GM21423 (cell line): ENCODE measurements around the gene RIBC1.
"Not testable (repeated sequence)": the region's sequence is repeated elsewhere in the genome, so short reads cannot be mapped to it uniquely, and the experiment has no call there.

ENCODE experiments used
- ATAC-seq: cut with Tn5 transposase; IDR thresholded peaks from one replicate; pipeline ENCODE4 v1.9.1; 2021; ENCODE audit warnings: mild to moderate bottlenecking, moderate library complexity; ENCODE audit not compliant: unreplicated experiment

Gene RIBC1

DNA sequence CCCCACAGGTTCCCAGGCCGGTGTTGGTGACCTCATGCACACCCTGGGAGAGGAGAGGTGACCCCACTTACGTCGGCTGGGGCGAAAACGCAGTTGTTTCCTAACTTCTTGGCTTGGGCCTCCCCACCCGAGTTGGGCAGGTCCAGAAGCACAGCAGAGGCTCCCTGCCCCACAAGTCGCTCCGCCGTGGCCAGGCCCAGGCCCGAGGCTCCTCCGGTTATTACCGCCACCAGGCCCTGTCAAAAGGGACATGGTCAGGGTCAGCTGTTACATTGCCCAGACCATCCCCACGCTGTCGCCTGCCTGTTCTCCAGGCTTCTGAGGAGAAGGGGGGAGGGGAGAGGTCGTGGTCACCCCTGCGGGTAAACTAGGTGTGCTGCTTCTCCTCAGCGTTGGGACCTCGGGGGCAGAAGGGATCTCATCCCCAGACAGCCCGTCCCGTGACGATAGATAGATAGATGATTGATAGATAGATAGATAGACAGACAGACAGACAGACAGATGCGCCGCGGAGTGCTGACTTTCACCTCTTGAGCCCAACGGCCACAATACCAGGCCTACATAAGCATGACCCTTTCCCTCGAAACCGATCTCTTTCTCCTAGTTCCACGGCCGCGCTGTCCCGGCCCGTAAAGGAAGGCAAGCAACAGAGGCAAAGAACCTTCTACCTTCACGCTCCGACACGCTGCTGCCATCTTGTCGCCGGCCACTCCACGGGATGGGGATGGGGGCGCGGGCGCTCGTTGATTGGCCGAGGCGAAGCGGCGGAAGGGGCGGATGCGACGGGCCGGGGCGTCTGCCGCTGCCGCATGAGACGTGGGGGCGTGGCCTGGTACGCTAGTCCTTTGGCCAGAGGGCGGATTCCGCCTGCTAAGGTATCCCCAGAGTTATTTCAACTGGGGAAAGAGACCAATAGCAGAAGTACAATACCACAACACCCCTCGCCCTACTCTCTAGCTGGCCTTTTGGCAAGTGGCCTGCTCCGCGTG is 11.3 kb downstream of the RIBC1 start, which contains the start of gene HSD17B10:
Gene HSD17B10, minus strand, starts transcription at position 720 of the 989 bp plus-strand sequence. Its CDS starts 25 bp downstream, at position 695.
- peak; percentile 97 for ATAC-seq

DNA sequence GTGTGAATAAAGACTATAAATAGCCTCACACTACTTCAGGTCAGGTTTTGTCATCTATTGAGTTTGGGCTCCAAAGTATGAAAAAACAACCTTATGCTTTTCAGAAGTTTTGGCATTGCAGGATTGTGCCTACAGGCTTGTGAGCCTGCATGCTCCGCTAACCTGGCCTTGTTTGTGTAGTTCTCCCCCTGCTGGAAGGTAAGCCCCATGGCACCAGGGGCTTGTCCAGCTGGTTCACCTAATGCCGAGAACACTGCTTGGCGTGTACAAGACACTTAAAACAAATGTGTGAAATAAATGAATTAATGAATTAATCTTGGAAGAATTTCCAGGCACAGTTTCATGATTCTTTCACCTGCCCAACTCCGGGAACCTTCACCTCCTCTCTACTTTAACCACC is 13.3 kb downstream of the RIBC1 start:
- peak; percentile 61 for ATAC-seq

DNA sequence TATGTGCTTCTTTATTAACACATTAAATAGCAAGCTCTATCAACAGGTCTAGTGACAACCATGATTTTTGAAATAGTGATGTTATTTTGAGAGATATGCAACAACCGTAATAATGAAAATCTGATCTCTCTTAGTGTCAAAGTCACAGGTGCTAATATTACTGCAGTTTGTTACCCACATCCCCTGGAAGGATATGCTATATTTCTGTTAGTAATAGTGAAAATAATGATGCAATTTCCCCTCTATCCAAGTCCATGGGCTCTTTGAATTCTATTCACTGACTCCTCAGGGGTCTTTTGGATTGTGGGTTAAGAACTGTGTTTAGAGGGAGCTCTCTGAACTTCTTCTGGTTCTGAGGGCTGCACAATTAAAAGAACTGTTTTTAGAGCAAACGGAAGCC is 14.5 kb downstream of the RIBC1 start:
- no peak for ATAC-seq

DNA sequence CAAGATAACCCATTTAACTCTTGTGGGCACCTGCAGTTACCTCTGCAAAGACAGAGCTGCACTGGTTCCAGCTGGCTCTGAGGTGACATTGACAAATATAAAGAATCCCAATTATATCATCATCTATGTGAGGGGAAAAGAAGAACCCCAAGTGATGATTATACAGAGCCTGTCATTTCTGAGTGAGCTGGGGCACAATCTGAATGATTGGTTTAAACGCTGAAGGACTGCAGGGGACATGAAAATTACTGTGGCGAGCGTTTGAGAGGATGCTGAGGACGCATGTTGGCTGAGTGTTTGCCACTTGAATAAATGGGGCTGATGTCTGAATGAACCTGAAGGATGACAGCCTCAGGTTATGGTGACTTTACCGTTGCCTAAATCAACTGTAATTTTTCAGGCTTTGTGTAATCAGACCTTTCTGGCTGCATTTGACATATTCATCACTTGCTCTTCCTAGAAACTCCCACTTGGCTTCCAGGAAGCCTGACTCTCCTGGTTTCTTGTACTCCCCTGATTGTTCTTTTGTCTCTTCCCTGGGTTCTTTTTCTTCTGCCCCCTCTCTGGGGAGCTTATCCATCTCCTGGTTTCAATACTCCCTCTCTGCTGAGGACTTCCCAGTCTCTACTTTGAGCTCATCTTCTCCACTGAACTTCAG is 15.6 kb downstream of the RIBC1 start:
- no peak for ATAC-seq

DNA sequence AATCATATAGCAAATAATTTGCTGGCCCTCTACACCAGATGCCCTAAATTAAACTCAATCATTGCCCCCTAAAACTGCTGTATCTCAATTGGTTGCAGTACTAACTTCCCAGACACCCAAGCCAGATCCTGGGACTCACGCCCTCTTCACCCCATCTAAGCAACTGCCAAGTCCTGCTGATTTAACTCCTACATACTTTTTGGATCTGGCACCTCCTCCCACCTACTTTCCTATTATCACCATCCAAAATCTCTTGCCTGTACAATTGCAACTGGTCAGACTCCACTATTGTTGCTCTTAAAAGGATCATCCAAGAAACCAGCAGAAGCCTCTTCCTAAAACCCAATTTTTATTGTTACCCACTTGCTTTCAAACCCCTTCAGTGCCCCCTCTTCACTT is 16.2 kb downstream of the RIBC1 start:
- ATAC-seq = no peak

DNA sequence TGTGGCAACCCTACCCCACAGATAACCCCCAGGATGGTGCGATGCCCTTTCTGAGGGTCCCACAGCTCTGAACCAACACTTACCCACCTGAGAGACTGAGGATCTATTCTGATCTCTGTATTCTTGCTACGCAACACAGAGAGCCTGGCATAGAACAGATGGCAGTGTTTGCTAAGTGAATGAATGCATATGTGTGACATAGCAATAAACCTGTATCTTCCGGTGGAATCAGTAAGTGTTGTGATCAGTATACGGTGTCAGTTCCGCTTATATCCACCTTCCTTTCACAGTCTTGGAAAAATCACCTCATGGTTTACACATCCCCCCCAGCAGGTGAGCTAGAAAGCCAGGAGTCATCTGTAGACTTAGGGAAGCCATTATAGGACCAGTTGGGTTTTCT is 17.4 kb downstream of the RIBC1 start:
- ATAC-seq = no peak

DNA sequence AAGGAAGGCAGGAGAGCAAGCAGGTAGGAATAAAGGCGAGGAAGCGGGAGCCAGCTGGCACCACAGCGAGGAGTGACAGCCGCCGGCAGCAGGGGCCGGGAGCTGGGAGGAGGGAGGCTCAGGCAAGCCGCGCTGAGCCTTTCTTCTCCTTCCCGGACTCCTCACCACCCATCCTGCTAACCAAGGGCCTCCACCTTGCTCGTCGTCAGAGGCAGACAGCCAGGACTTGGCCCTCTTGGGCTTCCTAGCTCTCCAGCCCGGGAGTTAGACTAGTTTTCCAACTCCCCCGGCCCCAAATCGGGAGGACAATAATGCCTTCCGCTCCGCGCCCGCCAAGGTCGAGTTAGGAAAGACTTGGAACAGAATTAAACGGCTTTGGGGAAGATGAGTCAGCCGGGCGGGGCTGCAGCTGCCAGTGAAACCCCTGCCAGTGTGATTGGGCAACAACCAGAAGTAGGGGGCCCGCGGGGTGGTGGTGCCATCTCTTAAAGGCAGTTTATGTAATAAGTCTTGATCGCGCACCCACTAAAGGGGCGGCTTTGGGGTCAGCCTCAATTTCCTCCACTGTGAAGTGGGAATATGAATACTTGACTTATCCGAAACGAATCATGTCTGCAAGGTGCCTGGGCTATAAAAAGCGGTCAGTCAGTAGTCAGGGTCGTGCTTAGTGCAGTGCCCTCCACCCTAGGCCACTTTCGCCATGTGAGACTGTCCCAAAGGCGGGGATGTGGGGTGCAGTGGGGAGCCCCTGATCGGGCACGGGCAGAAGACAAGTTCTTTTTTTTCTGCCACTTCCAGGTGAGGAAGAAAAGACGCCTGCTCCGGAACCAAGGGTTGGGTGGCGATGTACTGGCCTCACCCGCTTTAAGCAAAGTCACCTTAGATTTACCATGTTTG is 18.2 kb downstream of the RIBC1 start:
- no peak for ATAC-seq

DNA sequence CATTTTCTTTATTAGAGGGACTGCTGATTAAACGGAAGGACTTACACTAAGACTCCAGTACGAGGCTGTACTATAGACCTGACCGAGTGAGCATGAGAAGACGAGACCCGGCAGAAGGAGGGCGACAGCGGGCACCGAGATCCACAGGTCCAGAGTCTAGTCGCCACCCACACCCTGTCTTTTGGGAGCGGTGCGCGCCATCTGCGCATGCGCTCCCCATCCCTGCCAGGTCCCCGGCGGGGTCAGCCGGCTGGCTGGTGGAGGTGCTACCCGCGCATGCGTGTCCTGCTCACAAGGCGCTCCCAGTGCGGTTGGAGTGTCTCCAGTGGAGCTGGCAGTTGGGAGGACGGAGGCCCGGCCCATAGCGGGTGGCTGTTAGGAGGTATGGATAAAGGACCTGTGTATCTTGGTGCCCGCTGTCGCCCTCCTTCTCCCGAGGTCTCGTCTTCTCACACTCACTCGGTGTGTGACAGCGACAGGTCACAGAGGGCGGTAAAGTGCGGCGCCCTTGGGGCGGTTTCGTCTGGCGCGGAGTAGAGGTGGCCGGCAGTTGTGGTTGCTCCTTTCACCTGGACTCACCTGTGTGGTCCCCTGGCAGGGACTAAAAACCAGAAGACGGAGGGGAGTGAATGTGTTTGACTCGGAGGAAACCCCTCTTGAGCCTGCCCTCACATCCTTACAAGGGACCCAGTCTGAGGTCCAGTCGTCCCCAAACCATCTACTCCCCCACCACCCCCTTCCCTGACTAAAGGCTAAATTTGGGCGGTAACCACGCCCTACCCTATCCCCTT is 19.1 kb downstream of the RIBC1 start:
- peak; percentile 75 for ATAC-seq

DNA sequence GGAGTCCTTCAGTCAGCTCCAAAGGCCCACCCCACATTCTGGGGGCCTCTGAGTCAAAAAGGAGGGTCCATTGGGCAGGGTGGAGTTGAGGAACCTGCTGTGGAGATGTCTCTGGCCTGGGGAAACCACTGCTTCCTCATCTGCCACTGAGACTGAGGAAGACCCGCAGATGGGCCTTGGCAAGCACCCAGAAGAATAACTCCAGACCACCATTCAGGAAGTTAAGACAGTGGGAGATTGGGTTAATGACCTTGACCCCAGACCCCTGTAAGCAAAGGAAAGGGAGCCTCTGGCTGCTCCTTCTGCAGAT is 19.6 kb downstream of the RIBC1 start:
- no peak for ATAC-seq

DNA sequence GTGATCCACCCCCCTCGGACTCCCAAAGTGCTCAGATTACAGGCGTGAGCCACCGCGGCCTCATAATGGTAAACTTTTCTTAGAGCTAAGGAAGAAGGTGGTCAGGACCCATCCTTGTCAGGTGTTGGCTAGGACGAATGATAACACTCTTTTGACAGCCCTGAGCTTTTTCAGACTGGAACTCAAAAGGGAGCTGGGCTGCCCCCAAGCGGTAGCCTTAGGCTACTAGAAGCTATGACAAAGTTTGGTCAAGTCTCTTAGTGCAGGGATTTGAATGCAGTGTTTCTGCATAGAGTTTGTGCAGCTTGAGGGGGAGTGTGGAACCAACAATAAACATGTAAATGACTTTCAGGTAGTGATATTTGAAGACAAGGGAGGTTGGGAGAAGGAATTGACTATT is 23.3 kb downstream of the RIBC1 start:
- no peak for ATAC-seq

DNA sequence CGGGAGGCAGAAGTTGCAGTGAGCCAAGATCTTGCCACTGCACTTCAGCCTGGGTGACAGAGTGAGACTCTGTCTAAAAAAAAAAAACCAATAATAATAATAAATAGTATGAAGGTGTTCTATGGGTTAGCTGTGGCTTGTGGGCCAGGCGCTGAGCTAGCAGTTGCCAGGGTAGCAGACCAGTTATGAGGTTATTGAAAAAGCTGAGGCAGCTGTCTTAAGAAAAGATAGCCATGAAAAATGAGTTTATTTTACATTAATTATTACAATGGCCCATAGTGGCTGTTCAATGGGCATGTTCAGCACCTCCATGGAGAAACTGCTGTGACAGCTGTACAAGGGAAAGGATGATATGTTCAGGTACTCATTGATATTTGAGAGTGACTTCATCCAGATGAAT is 24.8 kb downstream of the RIBC1 start:
- ATAC-seq = no peak

DNA sequence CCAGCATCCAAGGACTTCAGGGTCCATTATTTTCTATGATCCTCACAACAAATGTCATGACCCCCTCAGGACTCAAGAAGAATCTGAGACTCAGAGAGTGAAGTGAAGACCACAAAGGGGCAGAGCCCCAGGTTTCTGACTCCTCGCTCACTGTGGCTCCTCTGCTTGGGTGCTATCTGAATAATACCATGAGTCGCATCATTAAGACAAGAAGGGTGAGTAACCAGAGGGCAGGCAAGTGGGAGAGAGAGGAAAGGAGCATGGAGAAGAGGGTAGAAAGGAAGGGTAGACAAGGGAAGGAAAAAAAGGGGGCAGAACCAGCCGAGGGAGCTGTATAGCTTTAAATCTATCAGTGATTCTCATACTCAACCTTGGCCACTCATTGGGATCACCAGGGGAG is 27.0 kb downstream of the RIBC1 start:
- no peak for ATAC-seq

DNA sequence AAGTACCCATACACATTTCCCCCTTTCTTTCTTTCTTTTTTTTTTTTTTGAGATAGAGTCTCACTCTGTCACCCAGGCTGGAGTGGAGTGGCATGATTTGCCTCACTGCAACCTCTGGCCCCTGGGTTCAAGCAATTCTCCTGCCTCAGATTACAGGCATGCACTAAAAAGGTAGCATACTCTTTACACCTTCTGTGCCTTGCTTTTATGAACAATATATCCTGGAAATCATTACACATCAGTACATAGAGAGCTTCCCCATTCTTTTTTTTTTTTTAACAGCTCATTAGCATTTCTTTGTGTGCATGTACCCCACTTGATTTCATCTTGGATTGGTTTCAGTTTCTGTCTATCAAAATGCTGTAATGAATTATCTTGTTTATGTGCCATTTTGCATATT is 30.1 kb downstream of the RIBC1 start:
- no peak for ATAC-seq

DNA sequence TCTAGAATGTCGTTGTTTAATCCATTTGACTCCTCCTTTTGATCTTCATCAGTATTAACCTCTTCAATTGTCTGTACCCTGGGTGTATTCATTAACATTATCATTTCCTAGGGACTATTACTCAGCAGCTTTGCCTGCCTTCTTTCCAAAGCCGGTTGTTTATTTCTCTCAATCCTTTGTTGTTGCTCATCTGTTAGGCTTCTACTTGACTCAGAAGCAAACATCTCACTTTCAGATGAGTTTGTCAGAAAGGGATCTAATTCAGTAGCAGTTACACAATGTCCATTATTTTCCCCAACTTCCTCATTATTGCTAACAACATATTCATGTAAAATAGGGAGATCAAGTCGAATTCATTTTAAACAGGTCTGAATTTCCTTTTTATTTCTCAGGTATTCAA is 33.6 kb downstream of the RIBC1 start:
- no peak for ATAC-seq

DNA sequence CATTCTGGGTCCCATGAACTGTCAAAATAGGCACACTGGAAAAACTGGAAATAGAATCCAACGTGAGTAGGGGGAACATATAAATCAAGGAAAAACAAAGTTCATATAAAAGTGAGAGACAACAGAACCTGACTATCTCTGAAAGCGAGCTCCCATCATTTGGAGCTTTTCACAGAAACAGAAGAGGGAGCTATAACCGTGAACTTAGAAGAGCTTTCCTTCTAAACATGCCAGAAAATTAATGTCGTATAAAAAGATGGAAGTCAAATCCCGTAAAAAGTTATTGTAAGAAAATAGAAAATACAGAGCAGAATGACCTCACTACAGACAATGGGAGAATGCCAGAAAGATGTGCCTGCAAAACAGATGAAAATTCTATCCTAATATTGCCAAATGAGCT is 35.4 kb downstream of the RIBC1 start:
- ATAC-seq = no peak

DNA sequence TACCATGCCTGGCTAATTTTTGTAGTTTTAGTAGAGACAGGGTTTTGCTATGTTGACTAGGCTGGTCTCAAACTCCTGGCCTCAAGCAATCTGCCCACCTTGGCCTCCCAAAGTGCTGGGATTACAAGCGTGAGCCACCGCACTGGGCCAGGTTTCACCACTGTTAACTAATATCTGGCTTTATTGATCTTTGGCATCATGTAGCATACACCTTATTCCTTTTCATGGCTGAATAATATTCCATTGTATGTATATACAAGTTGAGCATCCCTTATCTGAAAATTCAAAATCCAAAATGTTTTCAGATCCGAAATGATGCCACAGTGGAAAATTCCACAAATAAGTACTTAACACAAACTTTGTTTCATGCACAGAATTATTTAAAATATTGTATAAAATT is 46.0 kb downstream of the RIBC1 start:
- not testable (repeated sequence) for ATAC-seq

DNA sequence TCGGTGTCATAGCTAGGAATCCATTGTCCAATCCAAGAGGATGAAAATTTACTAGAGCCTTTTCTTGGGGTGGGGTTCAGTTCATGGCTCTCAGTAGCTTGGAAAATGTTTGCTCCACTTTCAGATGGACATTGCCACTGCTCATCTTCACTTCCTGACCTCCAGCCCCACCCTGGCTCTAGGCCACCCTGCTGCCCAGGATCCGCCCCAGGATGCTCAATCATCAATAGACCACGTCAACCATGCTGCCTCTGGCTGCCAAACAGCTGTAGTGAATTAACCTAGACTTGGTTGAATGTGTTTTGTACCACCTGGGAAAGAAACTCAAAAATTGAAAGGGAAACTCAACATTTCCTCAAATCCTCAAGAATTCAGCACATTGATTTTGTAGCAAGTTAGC is 48.7 kb downstream of the RIBC1 start:
- no peak for ATAC-seq

DNA sequence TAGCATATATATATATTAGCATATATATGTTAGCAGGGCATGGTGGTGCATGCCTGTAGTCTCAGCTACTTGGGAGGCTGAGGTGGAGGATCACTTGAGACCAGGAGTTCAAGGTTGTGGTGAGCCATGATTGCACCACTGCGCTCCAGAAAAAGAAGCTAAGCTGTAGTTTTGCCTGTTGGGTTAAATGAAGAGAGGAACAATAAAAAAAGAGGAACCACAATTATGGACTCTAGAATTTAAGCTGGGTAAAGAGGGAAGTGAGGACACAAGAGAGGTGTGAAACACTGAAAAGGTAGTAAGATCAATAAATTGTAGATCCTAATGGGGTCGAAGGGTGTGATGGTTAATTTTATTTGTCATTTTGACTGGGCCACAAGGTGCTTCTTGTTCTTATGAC is 52.0 kb downstream of the RIBC1 start:
- no peak for ATAC-seq

DNA sequence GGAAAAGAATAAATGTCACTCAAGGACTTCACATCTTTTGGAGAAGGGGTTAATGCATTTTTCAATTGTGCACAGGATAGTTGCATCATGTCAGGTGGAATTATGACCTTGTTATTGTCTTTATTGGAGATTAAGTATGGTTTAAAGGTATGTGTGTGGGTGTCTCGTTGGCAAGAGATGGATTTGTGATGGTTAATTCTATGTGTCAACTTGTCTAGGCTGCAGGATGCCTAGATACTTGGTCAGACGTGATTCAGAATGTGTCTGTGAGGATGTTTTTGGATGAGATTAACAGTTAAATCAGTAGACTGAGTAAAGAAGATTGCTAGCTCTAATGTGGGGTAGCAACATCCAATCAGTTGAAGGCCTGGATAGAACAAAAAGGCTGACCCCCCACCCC is 53.7 kb downstream of the RIBC1 start:
- ATAC-seq = no peak

DNA sequence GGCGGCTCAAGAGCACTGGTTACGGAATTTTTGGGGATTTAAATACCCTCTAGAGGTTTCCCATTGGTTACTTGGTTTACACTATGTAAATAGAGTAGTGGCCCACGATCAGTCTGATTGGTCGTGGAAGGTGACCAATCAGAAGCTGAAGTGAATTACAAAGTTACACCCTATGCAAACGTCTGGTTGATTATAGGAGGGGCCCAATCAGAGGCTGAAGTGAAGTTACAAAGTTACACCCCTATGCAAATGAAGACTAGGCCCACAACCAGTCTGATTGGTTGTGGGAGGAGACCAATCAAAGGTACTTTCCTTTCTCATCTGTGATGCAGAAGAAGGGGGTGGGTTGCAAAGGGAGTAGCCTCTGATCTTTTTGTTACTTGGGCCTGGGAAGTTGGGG is 56.6 kb downstream of the RIBC1 start:
- no peak for ATAC-seq
